NCI-H524 treated with DMSO at 0.1 percent for 48 hours (cell line): ENCODE data around the gene ADAMTS4.

Experiments used
- DNase-seq: peaks from one replicate; lab custom pipeline; 2025; lab: John Stamatoyannopoulos, UW

ADAMTS4 gene

GRCh38 chr1:161145832-161146231 is 53.0 kb downstream of the ADAMTS4 start:
- DNase-seq: no peak

- DNase-seq: no peak
Observed at GRCh38 chr1:161140755-161141400, 58.0 kb downstream of the ADAMTS4 start.

- DNase-seq: no peak
Observed at GRCh38 chr1:161139766-161140165, 59.1 kb downstream of the ADAMTS4 start.

DNA sequence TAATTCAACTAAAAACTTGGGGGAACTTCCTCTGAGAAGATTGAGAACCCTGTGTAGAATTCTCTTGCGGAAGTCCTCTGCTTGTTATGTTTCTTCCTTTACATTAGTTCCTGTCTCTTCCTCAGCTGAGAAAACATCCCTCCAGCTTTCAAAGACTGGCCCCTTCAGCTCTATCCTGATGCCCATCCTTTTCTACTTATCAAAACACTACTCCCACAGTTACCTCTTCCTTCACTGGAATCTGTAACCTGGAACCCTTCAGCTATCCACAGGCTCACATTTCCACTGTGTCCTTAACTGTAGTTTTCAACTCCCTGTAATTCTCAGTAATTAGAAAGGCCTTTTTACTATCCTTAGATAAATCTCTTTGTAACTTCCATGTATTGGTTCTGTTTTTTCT is 60.4 kb downstream of the ADAMTS4 start:
- no peak for DNase-seq

DNA sequence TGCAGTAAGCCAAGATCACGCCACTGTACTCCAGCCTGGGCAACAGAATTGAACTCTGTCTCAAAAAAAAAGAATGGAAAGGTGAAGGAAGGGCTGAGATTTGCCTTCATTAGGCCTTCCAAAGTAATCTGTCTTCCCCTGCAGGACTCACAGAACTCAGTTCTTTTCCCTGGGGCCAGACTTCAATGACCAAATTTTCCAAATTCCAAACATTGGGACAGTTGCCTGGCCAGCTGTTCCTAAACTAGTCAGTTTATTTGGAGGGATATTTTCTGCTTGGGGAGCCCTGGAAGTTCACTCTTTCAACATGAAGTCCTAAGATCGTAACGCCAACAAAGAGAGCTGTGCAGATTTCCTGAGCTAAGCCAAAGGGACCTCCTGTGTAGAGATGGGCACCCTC is 61.0 kb downstream of the ADAMTS4 start:
- DNase-seq: no peak
